Measurements from ENCODE around the gene SLC30A7. TPM values are rescaled to one million over a fixed set of nuclear protein-coding genes. Genes with fewer than 3 reads are reported as not detected.
"Not testable (repeated sequence)": the region's sequence is repeated elsewhere in the genome, so short reads cannot be mapped to it uniquely, and the experiment has no call there.

SLC30A7 gene
- total and polyA plus RNA-seq, 2 of the 13 experiments (the other 11 are each of a cell fraction or from before 2014, with no cell fraction given) = 8.3 to 40.8 TPM

GRCh38 chr1:100948721-100949405 is 53.0 kb downstream of the SLC30A7 start:
- TF ChIP-seq ZNF225 (CRISPR knock-in tag; IDR thresholded peaks at IDR 0.05) (0 out of 2 replicates have a peak, but pooled peaks have one; percentile 6), NONO (CRISPR knock-in tag; conservative IDR thresholded peaks at IDR 0.05) (0 out of 2 replicates have a peak, but pooled peaks have one; percentile 10)
- FAIRE-seq; H3K9me3 ChIP-seq (ENCODE audit: low read length); H3K79me2 ChIP-seq (ENCODE audit: insufficient read depth, low read length); CTCF ChIA-PET (ENCODE audit: low intra/inter-chr PET ratio, low total read pairs); H3K9ac ChIP-seq (ENCODE audit: insufficient read depth, low read depth, low read length); BruUV-seq (replicated peaks); H2AFZ ChIP-seq (ENCODE audit: low read length); H3K27me3 ChIP-seq (ENCODE audit: control insufficient read depth in 1 of 2, insufficient read depth in 2 of 2, low read length in 2 of 2); H4K20me1 ChIP-seq (ENCODE audit: insufficient read depth, low read length); in situ Hi-C loops (cut with HindIII; ENCODE audit: extremely low pct_ligation_motif_present, low pct_unique_long_range_greater_than_20kb); DNase-seq (ENCODE audit: low spot score); TF ChIP-seq NONO (IDR thresholded peaks at IDR 0.05): not testable (repeated sequence)
- peak; percentile 16; the same call in 2 of the 3 replicates for ATAC-seq
- H3K4me2 ChIP-seq (ENCODE audit: low read depth, low read length) = peak overlapping the region; percentile 64
- POLR2A ChIA-PET = interaction anchor here (1.1 to 1.2 kb wide), 2 partner anchors 54 to 76 kb away, joined by 3 read pairs; partner anchors contain the start of gene EXTL2
- intact Hi-C loops (cut with micrococcal nuclease; ENCODE audit: unreplicated experiment) = loop anchor here (2.0 to 5.0 kb wide), 2 partner anchors 56 to 188 kb away; no protein-coding TSS in a partner anchor
- H3K36me3 ChIP-seq (replicated peaks in 1 of 2; ENCODE audit: control insufficient read depth in 1 of 2, insufficient read depth in 2 of 2, low read length in 2 of 2) = peaks cover 6 to 30% of the 10 kb centered on the region in 2 experiments; a peak in 4 of 5 replicates
- H3K27ac ChIP-seq (ENCODE audit: extremely low read length, insufficient read depth, low read length) = peak overlapping the region; percentile 61
- peak overlapping the region in 1 of 3 experiments; percentile 47; a peak in 1 of 6 replicates for H3K4me3 ChIP-seq (replicated peaks in 1 of 3; ENCODE audit: insufficient read depth in 1 of 3, low read depth in 2 of 3, low read length in 3 of 3)
- WGBS (ENCODE audit: low lambda C conversion rate) = 82% methylated on average over 6 of the region's 7 CpGs
- peaks cover 19% of the 10 kb centered on the region for H3K4me1 ChIP-seq (ENCODE audit: insufficient read depth, low read length)

GRCh38 chr1:100949515-100950158 is 53.7 kb downstream of the SLC30A7 start:
- H3K79me2 ChIP-seq (ENCODE audit: insufficient read depth, low read length); CTCF ChIA-PET (ENCODE audit: low intra/inter-chr PET ratio, low total read pairs); H2AFZ ChIP-seq (ENCODE audit: low read length); H3K27me3 ChIP-seq (ENCODE audit: control insufficient read depth in 1 of 2, insufficient read depth in 2 of 2, low read length in 2 of 2); in situ Hi-C loops (cut with HindIII; ENCODE audit: extremely low pct_ligation_motif_present, low pct_unique_long_range_greater_than_20kb); H3K9ac ChIP-seq (ENCODE audit: insufficient read depth, low read depth, low read length); BruUV-seq (replicated peaks); H3K9me3 ChIP-seq (ENCODE audit: low read length); H4K20me1 ChIP-seq (ENCODE audit: insufficient read depth, low read length); TF ChIP-seq SOX6, FOXP1 (IDR thresholded peaks at IDR 0.05): not testable (repeated sequence)
- DNase-seq (ENCODE audit: low spot score) (peak; percentile 90), FAIRE-seq (peak; percentile 66), ATAC-seq (peak; percentile 100)
- peak overlapping the region in 1 of 3 experiments; percentile 47; a peak in 2 of 6 replicates for H3K4me3 ChIP-seq (replicated peaks in 1 of 3; ENCODE audit: insufficient read depth in 1 of 3, low read depth in 2 of 3, low read length in 3 of 3)
- H3K4me2 ChIP-seq (ENCODE audit: low read depth, low read length) = peak overlapping the region; percentile 64
- intact Hi-C loops (cut with micrococcal nuclease; ENCODE audit: unreplicated experiment) = loop anchor here (2.0 to 5.0 kb wide), 2 partner anchors 55 to 188 kb away; no protein-coding TSS in a partner anchor
- WGBS (ENCODE audit: low lambda C conversion rate) = 65% methylated on average over 6 of the region's 9 CpGs
- peaks cover 6 to 30% of the 10 kb centered on the region in 2 experiments; a peak in 4 of 5 replicates for H3K36me3 ChIP-seq (replicated peaks in 1 of 2; ENCODE audit: control insufficient read depth in 1 of 2, insufficient read depth in 2 of 2, low read length in 2 of 2)
- POLR2A ChIA-PET = interaction anchor here (1.1 to 1.2 kb wide), 2 partner anchors 55 to 75 kb away, joined by 3 read pairs; partner anchors contain the start of gene EXTL2
- H3K4me1 ChIP-seq (ENCODE audit: insufficient read depth, low read length) = peaks cover 19% of the 10 kb centered on the region
- peak overlapping the region; percentile 61 for H3K27ac ChIP-seq (ENCODE audit: extremely low read length, insufficient read depth, low read length)
- peak; percentile 77 for TF ChIP-seq SOX6 (CRISPR knock-in tag; IDR thresholded peaks at IDR 0.05)
- TF ChIP-seq FOXP4 (CRISPR knock-in tag; IDR thresholded peaks at IDR 0.05) = peak; percentile 91
- peak; percentile 85 for TF ChIP-seq FOXP1 (CRISPR knock-in tag; IDR thresholded peaks at IDR 0.05)
- TF ChIP-seq CBX1 (IDR thresholded peaks at IDR 0.05; ENCODE audit: low read depth) = peak; percentile 27
- peak; percentile 35; the same call in 1 of the 2 replicates for TF ChIP-seq ETV5 (CRISPR knock-in tag; IDR thresholded peaks at IDR 0.05; ENCODE audit: borderline replicate concordance)
